NT2/D1 (cell line): ENCODE data around the gene DRAM1.

ENCODE experiments used
- SUZ12 ChIP-seq: IDR thresholded peaks from 2 replicates; pipeline ENCODE4 v1.6.1; 2011; ENCODE audit not compliant: insufficient read length, insufficient read depth; ENCODE audit errors: extremely low read depth
- YY1 ChIP-seq: IDR thresholded peaks from 2 replicates; pipeline ENCODE4 v1.6.1; 2011; ENCODE audit not compliant: insufficient read length, insufficient read depth
- ZNF274 ChIP-seq: IDR thresholded peaks from 2 replicates; pipeline ENCODE4 v1.6.1; 2011; ENCODE audit warnings: mild to moderate bottlenecking, low read depth, low read length

GRCh38 chr12:101940400-101940950, 63.1 kb downstream of the DRAM1 start:
- TF ChIP-seq YY1 (no peak), ZNF274 (no peak), SUZ12 (no peak)
